Brain microvascular endothelial cell (primary cell): ENCODE data around the gene RIMBP2.

ENCODE experiments used
- DNase-seq: peaks from one replicate; pipeline ENCODE4 v3.0.0-alpha.2; 2020
- H3K27ac ChIP-seq: fragments of 250-450 bp; sonication (Bioruptor Pico); 2 replicates; pipeline ENCODE4 v1.5.1; 2020; ENCODE audit warnings: mild to moderate bottlenecking, moderate library complexity
- H3K27me3 ChIP-seq: fragments of 250-450 bp; sonication (Bioruptor Pico); replicated peaks from 2 replicates; pipeline ENCODE4 v1.5.1; 2020; ENCODE audit warnings: mild to moderate bottlenecking
- H3K36me3 ChIP-seq: fragments of 250-450 bp; sonication (Bioruptor Pico); replicated peaks from 2 replicates; pipeline ENCODE4 v1.5.1; 2020; ENCODE audit warnings: mild to moderate bottlenecking
- H3K4me3 ChIP-seq: 2 replicates; pipeline ENCODE4 v1.5.1; 2011; ENCODE audit warnings: low read depth, mild to moderate bottlenecking, control low read depth, low read length, moderate library complexity
- in situ Hi-C: cut with HindIII; loops from 2 replicates; pipeline ENCODE4 v1.10.0; 2017; ENCODE audit warnings: low sequenced_read_pairs, low pct_ligation_motif_present
- TF ChIP-seq, protein P1 (sequence below): IDR thresholded peaks from 2 replicates; pipeline ENCODE4 v1.5.1; 2011; ENCODE audit warnings: low read depth, mild to moderate bottlenecking, moderate library complexity, low read length, control low read depth, inconsistent platforms; ENCODE audit errors: missing control alignments

The RIMBP2 gene

DNA sequence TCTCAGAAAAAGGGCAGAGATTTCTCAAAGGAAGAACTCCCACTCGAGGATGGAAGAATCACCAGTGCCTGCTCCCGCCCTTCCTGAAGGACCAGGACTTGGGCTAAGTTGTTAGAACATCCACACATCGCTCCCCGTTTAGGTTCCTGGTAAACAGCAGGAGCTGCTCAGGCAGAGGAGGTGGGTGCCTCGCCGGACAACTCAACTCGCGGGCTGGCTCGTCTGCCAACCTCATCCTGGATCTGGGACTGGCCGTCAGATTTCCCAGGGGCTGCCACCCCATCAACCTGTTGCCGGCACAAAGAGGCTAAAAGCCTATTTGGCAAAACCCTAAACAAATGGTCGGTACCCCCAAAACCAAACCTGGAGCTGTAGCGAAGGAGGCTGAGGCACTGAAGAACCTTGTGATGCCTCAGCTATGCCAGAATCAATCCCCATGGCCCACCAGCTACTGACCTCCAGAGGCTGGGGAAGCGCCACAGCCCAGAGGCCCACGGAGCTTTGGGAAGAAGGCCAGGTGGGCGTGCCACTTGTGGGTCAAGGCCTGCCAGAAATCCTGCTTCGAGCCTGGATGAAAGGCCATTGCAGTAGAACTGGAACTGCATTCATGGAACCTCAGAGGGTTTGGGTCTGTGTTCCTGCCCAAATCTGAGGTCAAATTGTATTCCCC, 42.9 kb downstream of the RIMBP2 start:
- TF ChIP-seq, protein P1, sequence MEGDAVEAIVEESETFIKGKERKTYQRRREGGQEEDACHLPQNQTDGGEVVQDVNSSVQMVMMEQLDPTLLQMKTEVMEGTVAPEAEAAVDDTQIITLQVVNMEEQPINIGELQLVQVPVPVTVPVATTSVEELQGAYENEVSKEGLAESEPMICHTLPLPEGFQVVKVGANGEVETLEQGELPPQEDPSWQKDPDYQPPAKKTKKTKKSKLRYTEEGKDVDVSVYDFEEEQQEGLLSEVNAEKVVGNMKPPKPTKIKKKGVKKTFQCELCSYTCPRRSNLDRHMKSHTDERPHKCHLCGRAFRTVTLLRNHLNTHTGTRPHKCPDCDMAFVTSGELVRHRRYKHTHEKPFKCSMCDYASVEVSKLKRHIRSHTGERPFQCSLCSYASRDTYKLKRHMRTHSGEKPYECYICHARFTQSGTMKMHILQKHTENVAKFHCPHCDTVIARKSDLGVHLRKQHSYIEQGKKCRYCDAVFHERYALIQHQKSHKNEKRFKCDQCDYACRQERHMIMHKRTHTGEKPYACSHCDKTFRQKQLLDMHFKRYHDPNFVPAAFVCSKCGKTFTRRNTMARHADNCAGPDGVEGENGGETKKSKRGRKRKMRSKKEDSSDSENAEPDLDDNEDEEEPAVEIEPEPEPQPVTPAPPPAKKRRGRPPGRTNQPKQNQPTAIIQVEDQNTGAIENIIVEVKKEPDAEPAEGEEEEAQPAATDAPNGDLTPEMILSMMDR = no peak
- H3K27ac ChIP-seq = no peak overlapping the region
- DNase-seq = no peak
- no peaks in the 10 kb centered on the region for H3K27me3 ChIP-seq
- H3K4me3 ChIP-seq = no peak overlapping the region
- no peaks in the 10 kb centered on the region for H3K36me3 ChIP-seq
- in situ Hi-C loops = no loop called here

DNA sequence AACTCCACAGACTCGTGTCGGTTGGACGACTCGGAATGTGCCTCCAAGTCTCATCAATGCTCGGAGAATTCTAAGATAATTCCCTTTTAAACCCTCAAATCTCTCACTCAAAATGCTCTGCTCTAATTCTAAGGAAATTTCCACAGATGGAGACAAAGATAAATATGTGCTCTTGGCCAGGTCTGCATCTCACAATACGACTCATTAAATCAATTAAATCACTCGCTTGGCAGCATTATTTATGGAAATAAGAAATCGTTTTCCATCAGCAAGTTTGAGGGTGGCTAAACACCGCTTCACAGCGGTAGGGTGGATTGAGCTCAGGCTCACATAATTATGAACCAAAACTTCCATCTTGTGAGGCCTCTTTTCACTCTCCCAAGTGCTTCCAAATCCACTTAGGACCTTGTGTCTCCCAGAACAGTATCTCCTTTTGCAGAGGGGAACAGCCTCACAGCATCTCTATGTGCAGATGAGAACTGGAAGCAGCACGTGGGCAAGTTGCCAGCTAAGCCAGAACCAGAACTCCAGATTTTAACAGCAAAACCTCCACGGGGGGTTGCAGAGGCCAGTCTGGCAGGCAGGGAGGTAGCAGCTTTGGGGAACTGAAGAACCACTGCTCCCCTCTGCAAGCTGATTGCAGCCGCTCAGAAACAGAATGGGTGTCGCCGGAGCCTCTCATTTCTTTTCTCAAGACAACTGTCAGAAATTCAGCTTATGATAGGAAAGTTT, 43.8 kb downstream of the RIMBP2 start:
- DNase-seq = no peak
- Histone ChIP-seq H3K27ac (no peak overlapping the region), H3K27me3 (no peaks in the 10 kb centered on the region), H3K4me3 (no peak overlapping the region), H3K36me3 (no peaks in the 10 kb centered on the region)
- TF ChIP-seq, protein P1 = no peak
- in situ Hi-C loops = no loop called here

DNA sequence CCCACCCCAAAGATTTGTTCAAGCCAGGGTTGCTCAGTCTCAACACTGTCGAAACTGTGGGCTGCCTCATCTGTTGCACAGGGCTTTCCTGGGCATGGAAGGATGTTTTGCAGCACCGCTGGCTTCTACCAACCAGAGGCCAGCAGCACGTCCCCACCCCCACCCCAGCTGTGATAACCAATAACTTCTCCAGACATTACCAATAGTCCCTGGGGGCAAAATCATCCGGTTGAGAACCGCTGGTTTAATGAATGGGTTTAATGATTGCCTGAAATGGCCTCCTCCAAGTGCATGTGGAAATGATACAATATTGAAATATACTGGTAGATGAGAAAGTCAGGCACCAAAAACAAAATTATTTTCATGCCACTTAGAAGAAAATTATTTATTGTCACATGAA, 44.5 kb downstream of the RIMBP2 start:
- Histone ChIP-seq H3K36me3 (no peaks in the 10 kb centered on the region), H3K27ac (no peak overlapping the region), H3K4me3 (no peak overlapping the region), H3K27me3 (no peaks in the 10 kb centered on the region)
- DNase-seq = no peak
- TF ChIP-seq, protein P1 = no peak
- in situ Hi-C loops = no loop called here

DNA sequence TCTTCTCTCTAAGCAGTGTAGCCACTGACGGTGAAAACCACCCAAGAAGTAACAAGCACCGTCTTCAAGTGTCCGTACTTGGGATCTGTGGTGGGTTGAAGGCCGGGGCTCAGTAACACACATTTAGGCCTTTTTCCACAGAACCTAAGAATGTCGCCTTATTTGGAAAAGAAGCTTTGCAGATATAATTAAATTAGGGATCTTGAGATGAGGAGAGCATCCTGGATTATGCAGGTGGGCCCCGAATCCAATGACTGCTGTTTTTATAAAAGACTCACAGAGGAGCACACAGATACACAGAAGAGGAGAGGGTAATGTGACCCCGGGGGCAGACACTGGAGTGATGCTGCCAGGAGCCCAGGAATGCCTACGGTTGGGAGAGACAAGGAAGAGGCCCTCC, 46.3 kb downstream of the RIMBP2 start:
- no peak for DNase-seq
- TF ChIP-seq, protein P1 = no peak
- no peaks in the 10 kb centered on the region for H3K27me3 ChIP-seq
- H3K4me3 ChIP-seq = no peak overlapping the region
- in situ Hi-C loops = no loop called here
- H3K27ac ChIP-seq = no peak overlapping the region
- no peaks in the 10 kb centered on the region for H3K36me3 ChIP-seq

DNA sequence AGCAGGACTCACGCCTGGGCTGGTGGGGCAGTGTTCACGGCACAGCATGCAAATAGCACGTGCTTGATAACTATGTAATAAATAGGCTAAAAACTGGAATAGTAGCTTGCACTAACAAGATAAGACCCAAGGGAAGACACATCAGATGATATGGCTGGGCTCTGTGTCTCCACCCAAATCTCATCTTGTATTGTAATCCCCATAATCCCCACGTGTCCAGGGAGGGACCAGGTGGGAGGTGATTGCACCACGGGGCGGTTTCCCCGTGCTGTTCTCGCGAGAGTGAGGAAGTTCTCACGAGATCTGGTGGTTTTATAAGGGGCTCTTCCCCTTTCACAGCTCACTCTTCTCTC, 46.9 kb downstream of the RIMBP2 start:
- TF ChIP-seq, protein P1 = no peak
- no peak for DNase-seq
- Histone ChIP-seq H3K27ac (no peak overlapping the region), H3K4me3 (no peak overlapping the region), H3K27me3 (no peaks in the 10 kb centered on the region), H3K36me3 (no peaks in the 10 kb centered on the region)
- in situ Hi-C loops = no loop called here
